Upper lobe of right lung (tissue), 1 donor: Measurements from ENCODE around the gene EXOC7. TPM values are rescaled to one million over a fixed set of nuclear protein-coding genes. Genes with fewer than 3 reads are reported as not detected.
"Not testable (repeated sequence)": the region's sequence is repeated elsewhere in the genome, so short reads cannot be mapped to it uniquely, and the experiment has no call there.

Source experiments
- ATAC-seq: fragments of 200-7000 bp; cut with Tn5 transposase; one replicate; pipeline ENCODE4 v1.9.1; 2020; ENCODE audit warnings: mild to moderate bottlenecking, moderate library complexity
- DNase-seq: peaks from one replicate; pipeline ENCODE4 v3.0.0-alpha.2; 2020
- H3K27ac ChIP-seq: fragments of 200-600 bp; one replicate; pipeline ENCODE4 v1.8.0; 2022
- H3K27me3 ChIP-seq: fragments of 200-600 bp; one replicate; pipeline ENCODE4 v1.8.0; 2022; ENCODE audit warnings: mild to moderate bottlenecking
- H3K36me3 ChIP-seq: fragments of 200-600 bp; one replicate; pipeline ENCODE4 v1.8.0; 2022
- H3K4me1 ChIP-seq: fragments of 200-600 bp; one replicate; pipeline ENCODE4 v1.8.0; 2022
- H3K4me3 ChIP-seq: fragments of 200-600 bp; one replicate; pipeline ENCODE4 v1.8.0; 2022; ENCODE audit warnings: mild to moderate bottlenecking
- H3K9me3 ChIP-seq: fragments of 200-600 bp; one replicate; pipeline ENCODE4 v1.8.0; 2022
- CTCF ChIP-seq: fragments of 200-600 bp; IDR thresholded peaks from one replicate; pipeline ENCODE4 v1.8.0; 2022; ENCODE audit warnings: antibody characterized with exemption
- intact Hi-C: fragments of 100-400 bp; cut with DNase I; formaldehyde crosslinking; loops from one replicate; pipeline ENCODE4 v1.11.0; 2022
- total RNA-seq: library from RNA; stranded (reverse); fragmentation: NEBNext Ultra II Directional; extraction: Animal tissue kit (Norgen Biotek cat#: 25700); gene quantifications from one replicate; pipeline ENCODE4 v1.2.1, GENCODE V29; 2021
- donor health status: DM: no; HTN: yes; CAD: no; lungs with severe emphysema.

EXOC7 gene
- total RNA-seq, 1 donor from 2014 or later = 121 TPM

- no peak for TF ChIP-seq CTCF
- no peaks in the 10 kb centered on the region for H3K27me3 ChIP-seq
- no peak overlapping the region for H3K4me3 ChIP-seq
- DNase-seq (no peak), ATAC-seq (peak; percentile 14)
- H3K27ac ChIP-seq = peak overlapping the region; percentile 80
- H3K36me3 ChIP-seq = peaks cover 94% of the 10 kb centered on the region
- intact Hi-C loops = no loop called here
- no peaks in the 10 kb centered on the region for H3K9me3 ChIP-seq
- H3K4me1 ChIP-seq = peaks cover 15% of the 10 kb centered on the region
These were observed 54.3 kb downstream of the EXOC7 start for GRCh38 chr17:76049239-76049638.

- Histone ChIP-seq H3K36me3 (peaks cover 94% of the 10 kb centered on the region), H3K4me1 (peaks cover 12% of the 10 kb centered on the region), H3K4me3 (no peak overlapping the region), H3K9me3 (no peaks in the 10 kb centered on the region), H3K27me3 (no peaks in the 10 kb centered on the region), H3K27ac (no peak overlapping the region)
- TF ChIP-seq CTCF = no peak
- no peak for ATAC-seq
- DNase-seq = no peak
- intact Hi-C loops = no loop called here
These were observed 54.9 kb downstream of the EXOC7 start for GRCh38 chr17:76048711-76049110.

GRCh38 chr17:76048025-76048605, 55.5 kb downstream of the EXOC7 start:
- peaks cover 94% of the 10 kb centered on the region for H3K36me3 ChIP-seq
- no peak overlapping the region for H3K27ac ChIP-seq
- H3K27me3 ChIP-seq = no peaks in the 10 kb centered on the region
- no peak overlapping the region for H3K4me3 ChIP-seq
- H3K4me1 ChIP-seq = peaks cover 11% of the 10 kb centered on the region
- no peak for TF ChIP-seq CTCF
- DNase-seq (peak; percentile 19), ATAC-seq (no peak)
- no peaks in the 10 kb centered on the region for H3K9me3 ChIP-seq
- intact Hi-C loops = no loop called here

- TF ChIP-seq CTCF = no peak
These were observed 57.5 kb downstream of the EXOC7 start for GRCh38 chr17:76046064-76046463.

GRCh38 chr17:76044475-76045007, 59.0 kb downstream of the EXOC7 start:
- H3K4me1 ChIP-seq, H3K27me3 ChIP-seq, H3K4me3 ChIP-seq, H3K27ac ChIP-seq, H3K9me3 ChIP-seq, intact Hi-C loops, DNase-seq, ATAC-seq: not testable (repeated sequence)
- H3K36me3 ChIP-seq = peaks cover 100% of the 10 kb centered on the region

More at GRCh38 chr17:76046064-76046463, 57.5 kb downstream of the EXOC7 start:
- ATAC-seq (no peak), DNase-seq (no peak)
- peaks cover 11% of the 10 kb centered on the region for H3K4me1 ChIP-seq
- no peak overlapping the region for H3K4me3 ChIP-seq
- no peak overlapping the region for H3K27ac ChIP-seq
- no peaks in the 10 kb centered on the region for H3K9me3 ChIP-seq
- no peaks in the 10 kb centered on the region for H3K27me3 ChIP-seq
- intact Hi-C loops = no loop called here
- peaks cover 100% of the 10 kb centered on the region for H3K36me3 ChIP-seq

- H3K9me3 ChIP-seq, intact Hi-C loops: not testable (repeated sequence)
- H3K36me3 ChIP-seq = peaks cover 100% of the 10 kb centered on the region
These were observed 60.7 kb downstream of the EXOC7 start for GRCh38 chr17:76042868-76043267.

More at GRCh38 chr17:76042868-76043267, 60.7 kb downstream of the EXOC7 start:
- H3K4me3 ChIP-seq, H3K27ac ChIP-seq, DNase-seq, H3K27me3 ChIP-seq, ATAC-seq, H3K4me1 ChIP-seq: not testable (repeated sequence)
